Measurements from ENCODE around the gene ATP6V1A.

- no peak for TF ChIP-seq POLR2A (IDR thresholded peaks at IDR 0.05; ENCODE audit: low read depth)
- TF ChIP-seq EP300 (IDR thresholded peaks at IDR 0.05): no peak
- no peak for TF ChIP-seq CTCF (IDR thresholded peaks at IDR 0.05)
- TF ChIP-seq POLR2AphosphoS5 (IDR thresholded peaks at IDR 0.05): no peak
These were observed 5.2 kb upstream of the ATP6V1A start for GRCh38 chr3:113741620-113742019.
